Neural progenitor cell (in vitro differentiated cells): ENCODE data around the gene COX8C.

Experiments used
- EZH2 ChIP-seq: fragments of 200-600 bp; sonication (generic); IDR thresholded peaks from 2 replicates; pipeline ENCODE4 v1.6.1; 2017; ENCODE audit warnings: antibody characterized with exemption, mild to moderate bottlenecking, moderate library complexity
- EZH2phosphoT487 ChIP-seq: fragments of 200-600 bp; sonication (generic); IDR thresholded peaks from 2 replicates; pipeline ENCODE4 v1.6.1; 2017; ENCODE audit warnings: antibody characterized with exemption
- TF ChIP-seq, protein P1 (sequence below): fragments of 200-600 bp; sonication (generic); IDR thresholded peaks from 2 replicates; pipeline ENCODE4 v1.5.1; 2017; ENCODE audit warnings: antibody characterized with exemption, mild to moderate bottlenecking

DNA sequence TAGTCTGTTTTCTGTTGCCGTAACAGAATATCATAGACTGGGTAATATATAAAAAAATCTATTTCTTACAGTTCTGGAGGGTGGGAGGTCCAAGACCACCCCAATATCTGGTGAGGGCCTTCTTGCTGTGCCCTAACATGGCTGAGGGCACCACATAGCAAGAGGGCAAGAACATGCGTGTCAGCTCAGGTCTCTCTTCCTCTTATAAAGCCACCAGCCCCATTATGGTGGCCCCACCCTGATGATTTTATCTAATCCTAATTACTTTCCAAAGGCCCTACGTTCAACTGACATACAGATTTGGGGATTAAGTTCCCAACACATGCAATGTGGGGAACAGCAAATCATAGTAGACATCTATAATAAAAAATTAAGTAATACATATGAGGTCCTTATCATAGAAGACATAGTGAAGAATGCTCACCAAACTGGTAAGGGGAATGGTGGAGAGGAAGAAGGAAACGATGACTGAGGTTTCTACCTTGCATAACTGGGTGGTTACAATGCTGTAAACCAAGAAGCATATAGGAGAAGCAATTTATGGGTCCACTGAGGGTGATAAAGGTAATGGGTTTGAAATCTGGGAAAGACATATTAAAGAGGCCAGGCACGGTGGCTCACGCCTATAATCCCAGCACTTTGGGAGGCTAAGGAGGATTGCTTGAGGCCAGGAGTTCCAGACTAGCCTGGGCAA lies 41.1 kb upstream of the COX8C start:
- TF ChIP-seq EZH2 (no peak), EZH2phosphoT487 (no peak)
- TF ChIP-seq, protein P1, sequence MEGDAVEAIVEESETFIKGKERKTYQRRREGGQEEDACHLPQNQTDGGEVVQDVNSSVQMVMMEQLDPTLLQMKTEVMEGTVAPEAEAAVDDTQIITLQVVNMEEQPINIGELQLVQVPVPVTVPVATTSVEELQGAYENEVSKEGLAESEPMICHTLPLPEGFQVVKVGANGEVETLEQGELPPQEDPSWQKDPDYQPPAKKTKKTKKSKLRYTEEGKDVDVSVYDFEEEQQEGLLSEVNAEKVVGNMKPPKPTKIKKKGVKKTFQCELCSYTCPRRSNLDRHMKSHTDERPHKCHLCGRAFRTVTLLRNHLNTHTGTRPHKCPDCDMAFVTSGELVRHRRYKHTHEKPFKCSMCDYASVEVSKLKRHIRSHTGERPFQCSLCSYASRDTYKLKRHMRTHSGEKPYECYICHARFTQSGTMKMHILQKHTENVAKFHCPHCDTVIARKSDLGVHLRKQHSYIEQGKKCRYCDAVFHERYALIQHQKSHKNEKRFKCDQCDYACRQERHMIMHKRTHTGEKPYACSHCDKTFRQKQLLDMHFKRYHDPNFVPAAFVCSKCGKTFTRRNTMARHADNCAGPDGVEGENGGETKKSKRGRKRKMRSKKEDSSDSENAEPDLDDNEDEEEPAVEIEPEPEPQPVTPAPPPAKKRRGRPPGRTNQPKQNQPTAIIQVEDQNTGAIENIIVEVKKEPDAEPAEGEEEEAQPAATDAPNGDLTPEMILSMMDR = no peak
